Karpas-422 (cell line): ENCODE results near the gene MARCHF3. TPM values are rescaled to one million over a fixed set of nuclear protein-coding genes. Genes with fewer than 3 reads are reported as not detected.
"Not testable (repeated sequence)": the region's sequence is repeated elsewhere in the genome, so short reads cannot be mapped to it uniquely, and the experiment has no call there.

Experiments used
- DNase-seq: peaks from one replicate; pipeline ENCODE4 v3.0.0-alpha.2; 2015
- H2AFZ ChIP-seq: fragments of 200-600 bp; sonication (generic); 2 replicates; pipeline ENCODE4 v1.6.1; 2014; ENCODE audit warnings: antibody characterized with exemption, low read length, mixed read lengths
- H3K27ac ChIP-seq: fragments of 200-600 bp; sonication (generic); 2 replicates; pipeline ENCODE4 v1.5.1; 2014; ENCODE audit warnings: mild to moderate bottlenecking, low read length, moderate library complexity
- H3K27me3 ChIP-seq: fragments of 200-600 bp; sonication (generic); 2 replicates; pipeline ENCODE4 v1.6.1; 2014; ENCODE audit warnings: low read length, mixed read lengths
- H3K36me3 ChIP-seq: fragments of 200-600 bp; sonication (generic); 2 replicates; pipeline ENCODE4 v1.6.1; 2014; ENCODE audit warnings: low read length, mixed read lengths; ENCODE audit not compliant: insufficient read depth
- H3K4me1 ChIP-seq: fragments of 200-600 bp; sonication (generic); 2 replicates; pipeline ENCODE4 v1.6.1; 2014; ENCODE audit warnings: mild to moderate bottlenecking, low read length, mixed read lengths
- H3K4me2 ChIP-seq: fragments of 200-600 bp; sonication (generic); 2 replicates; pipeline ENCODE4 v1.6.1; 2014; ENCODE audit warnings: low read length, low read depth, mild to moderate bottlenecking; ENCODE audit not compliant: poor library complexity, severe bottlenecking
- H3K4me3 ChIP-seq: fragments of 200-600 bp; sonication (generic); 2 replicates; pipeline ENCODE4 v1.5.1; 2014; ENCODE audit warnings: mild to moderate bottlenecking, antibody characterized with exemption, low read length, mixed read lengths
- H3K79me2 ChIP-seq: fragments of 200-600 bp; sonication (generic); 2 replicates; pipeline ENCODE4 v1.6.1; 2014; ENCODE audit warnings: mild to moderate bottlenecking, low read length, mixed read lengths
- H3K9ac ChIP-seq: fragments of 200-600 bp; sonication (generic); 2 replicates; pipeline ENCODE4 v1.6.0; 2014; ENCODE audit warnings: low read length
- H3K9me2 ChIP-seq: fragments of 200-600 bp; sonication (generic), shearing (Covaris generic); replicated peaks from 2 replicates; pipeline ENCODE4 v1.6.0; 2014; ENCODE audit warnings: mild to moderate bottlenecking, low read length, moderate library complexity; ENCODE audit not compliant: insufficient read depth
- H3K9me3 ChIP-seq: fragments of 300-700, 200-600 bp; sonication (generic); 2 replicates; pipeline ENCODE4 v1.6.1; 2014; ENCODE audit warnings: low read length, mixed read lengths
- H4K20me1 ChIP-seq: fragments of 200-600 bp; sonication (generic); 2 replicates; pipeline ENCODE4 v1.6.1; 2014; ENCODE audit warnings: mild to moderate bottlenecking, antibody characterized with exemption, low read length, low read depth; ENCODE audit not compliant: insufficient read depth
- total RNA-seq: library from RNA; depleted of rRNA; stranded (reverse); fragments of >200 nt; shearing (Covaris generic); gene quantifications from 2 replicates; pipeline ENCODE4 v1.2.3, GENCODE V29; 2014; ENCODE audit warnings: low replicate concordance

Gene MARCHF3
- total RNA-seq, 1 experiment from 2014 or later, result 0.56 TPM

DNA sequence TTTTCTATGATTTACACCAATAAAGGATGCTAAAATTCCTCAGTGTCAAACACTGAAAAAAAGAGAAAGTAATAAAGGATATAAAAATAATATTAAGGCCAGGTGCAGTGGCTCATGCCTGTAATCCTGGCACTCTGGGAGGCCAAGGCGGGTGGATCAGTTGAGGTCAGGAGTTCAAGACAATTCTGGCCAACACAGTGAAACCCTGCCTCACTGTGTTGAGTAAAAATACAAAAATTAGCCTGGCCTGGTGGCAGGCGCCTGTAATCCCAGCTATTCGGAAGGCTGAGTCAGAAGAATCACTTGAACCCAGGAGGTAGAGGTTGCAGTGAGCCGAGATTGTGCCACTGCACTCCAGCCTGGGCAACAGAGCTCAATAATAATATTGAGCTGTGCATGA is 87.5 kb downstream of the MARCHF3 start:
- not testable (repeated sequence) for H4K20me1 ChIP-seq, H3K9ac ChIP-seq, H3K4me3 ChIP-seq, H3K9me3 ChIP-seq, H3K4me2 ChIP-seq, H3K27me3 ChIP-seq, H2AFZ ChIP-seq, H3K9me2 ChIP-seq, H3K79me2 ChIP-seq, H3K36me3 ChIP-seq, H3K27ac ChIP-seq, H3K4me1 ChIP-seq, DNase-seq

DNA sequence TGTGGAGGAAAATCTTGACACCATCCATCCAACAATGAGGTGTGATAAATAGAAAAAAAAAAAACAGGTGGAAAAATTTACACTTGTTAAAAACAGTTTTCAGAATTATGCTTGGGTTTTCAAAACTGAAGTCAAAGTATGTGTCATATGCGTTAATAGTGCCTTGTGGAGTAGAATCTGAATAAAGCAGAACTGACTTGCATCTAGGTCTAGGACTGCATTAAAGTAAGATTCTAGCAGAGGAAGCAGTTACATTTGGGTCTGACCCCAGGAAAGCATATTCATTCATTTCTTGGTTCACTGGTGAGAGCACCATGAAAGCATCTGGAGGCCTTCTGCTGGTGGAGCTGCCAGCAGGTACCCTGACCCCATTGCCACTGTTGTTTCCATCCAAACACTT is 89.0 kb downstream of the MARCHF3 start:
- Histone ChIP-seq H3K36me3 (no peaks in the 10 kb centered on the region), H2AFZ (no peak overlapping the region), H3K4me3 (no peak overlapping the region), H3K9me2 (no peaks in the 10 kb centered on the region), H3K9ac (no peak overlapping the region), H3K4me1 (no peaks in the 10 kb centered on the region), H4K20me1 (no peaks in the 10 kb centered on the region), H3K79me2 (no peaks in the 10 kb centered on the region), H3K9me3 (no peaks in the 10 kb centered on the region), H3K27ac (no peak overlapping the region), H3K4me2 (no peak overlapping the region), H3K27me3 (no peaks in the 10 kb centered on the region)
- DNase-seq, result no peak

DNA sequence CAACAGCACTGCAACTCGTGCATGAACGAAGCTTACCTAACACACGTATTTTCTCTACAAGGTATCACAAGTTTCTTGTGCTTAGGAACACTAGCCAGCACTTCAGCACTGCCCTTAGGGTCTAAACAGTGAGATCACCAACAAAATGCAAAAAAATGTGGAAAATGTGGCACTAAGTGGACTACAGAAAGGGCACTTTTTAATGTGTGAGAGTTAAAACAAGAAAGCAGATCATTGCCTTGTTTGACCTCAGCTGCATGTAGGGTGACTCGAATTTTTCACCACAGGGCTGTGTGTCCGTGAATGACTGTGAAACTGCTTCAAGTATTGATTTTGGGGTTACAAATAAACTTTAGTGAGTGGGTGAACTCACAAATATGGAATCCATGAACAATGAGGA is 90.5 kb downstream of the MARCHF3 start:
- Histone ChIP-seq H3K79me2 (no peaks in the 10 kb centered on the region), H4K20me1 (no peaks in the 10 kb centered on the region), H3K4me1 (no peaks in the 10 kb centered on the region), H3K9me2 (no peaks in the 10 kb centered on the region), H3K27me3 (no peaks in the 10 kb centered on the region), H3K4me2 (no peak overlapping the region), H3K9ac (no peak overlapping the region), H3K36me3 (no peaks in the 10 kb centered on the region), H3K27ac (no peak overlapping the region), H3K4me3 (no peak overlapping the region), H3K9me3 (no peaks in the 10 kb centered on the region), H2AFZ (no peak overlapping the region)
- DNase-seq, result peak; percentile 11

DNA sequence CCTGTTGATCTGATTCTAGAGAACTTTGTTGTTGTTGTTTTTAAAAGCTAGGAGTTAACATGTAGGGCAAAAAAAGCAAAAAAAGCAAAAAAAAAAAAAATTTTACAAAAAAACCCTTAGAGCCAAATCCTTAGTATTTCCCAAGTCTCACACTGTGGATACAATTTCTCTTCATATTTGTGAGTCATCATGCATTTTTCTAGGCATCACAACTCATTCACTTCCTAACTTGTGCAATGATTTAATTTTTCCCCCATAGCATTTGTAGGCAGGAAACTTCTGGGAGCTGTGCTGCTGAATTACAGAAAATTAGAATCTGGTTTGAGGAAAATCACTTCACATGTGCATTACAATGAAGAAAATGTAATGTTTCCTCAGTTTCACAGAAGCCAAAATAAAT is 91.9 kb downstream of the MARCHF3 start:
- no peak overlapping the region for H3K9ac ChIP-seq
- H3K4me3 ChIP-seq, result no peak overlapping the region
- no peaks in the 10 kb centered on the region for H3K27me3 ChIP-seq
- H3K4me2 ChIP-seq, result no peak overlapping the region
- no peaks in the 10 kb centered on the region for H4K20me1 ChIP-seq
- no peak overlapping the region for H2AFZ ChIP-seq
- H3K36me3 ChIP-seq, result no peaks in the 10 kb centered on the region
- H3K9me2 ChIP-seq, result no peaks in the 10 kb centered on the region
- H3K4me1 ChIP-seq, result no peaks in the 10 kb centered on the region
- no peaks in the 10 kb centered on the region for H3K79me2 ChIP-seq
- DNase-seq, result no peak
- no peaks in the 10 kb centered on the region for H3K9me3 ChIP-seq
- no peak overlapping the region for H3K27ac ChIP-seq

DNA sequence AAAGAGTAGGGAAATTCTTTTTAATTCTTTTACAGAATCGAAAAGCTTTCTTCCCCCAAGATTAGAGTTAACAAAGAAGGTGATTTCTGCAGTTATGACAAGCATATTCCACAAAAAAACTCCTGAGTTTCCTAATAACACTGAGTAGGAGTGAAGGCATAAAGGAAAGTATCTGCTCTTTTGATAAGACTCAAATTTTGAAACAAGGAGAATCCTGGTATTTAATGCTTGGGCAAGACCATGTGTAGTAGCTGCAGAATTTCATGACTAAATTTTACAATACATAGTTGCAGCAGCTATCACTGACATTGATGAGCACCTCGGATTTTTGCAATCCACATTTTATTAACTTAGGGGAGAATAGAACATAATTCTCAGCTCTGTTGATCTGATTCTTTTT is 92.6 kb downstream of the MARCHF3 start:
- no peaks in the 10 kb centered on the region for H3K9me2 ChIP-seq
- H4K20me1 ChIP-seq, result no peaks in the 10 kb centered on the region
- no peak overlapping the region for H3K27ac ChIP-seq
- DNase-seq, result no peak
- no peak overlapping the region for H3K9ac ChIP-seq
- no peaks in the 10 kb centered on the region for H3K9me3 ChIP-seq
- H3K4me3 ChIP-seq, result no peak overlapping the region
- H3K36me3 ChIP-seq, result no peaks in the 10 kb centered on the region
- no peaks in the 10 kb centered on the region for H3K27me3 ChIP-seq
- H3K4me2 ChIP-seq, result no peak overlapping the region
- H2AFZ ChIP-seq, result no peak overlapping the region
- H3K4me1 ChIP-seq, result no peaks in the 10 kb centered on the region
- H3K79me2 ChIP-seq, result no peaks in the 10 kb centered on the region

DNA sequence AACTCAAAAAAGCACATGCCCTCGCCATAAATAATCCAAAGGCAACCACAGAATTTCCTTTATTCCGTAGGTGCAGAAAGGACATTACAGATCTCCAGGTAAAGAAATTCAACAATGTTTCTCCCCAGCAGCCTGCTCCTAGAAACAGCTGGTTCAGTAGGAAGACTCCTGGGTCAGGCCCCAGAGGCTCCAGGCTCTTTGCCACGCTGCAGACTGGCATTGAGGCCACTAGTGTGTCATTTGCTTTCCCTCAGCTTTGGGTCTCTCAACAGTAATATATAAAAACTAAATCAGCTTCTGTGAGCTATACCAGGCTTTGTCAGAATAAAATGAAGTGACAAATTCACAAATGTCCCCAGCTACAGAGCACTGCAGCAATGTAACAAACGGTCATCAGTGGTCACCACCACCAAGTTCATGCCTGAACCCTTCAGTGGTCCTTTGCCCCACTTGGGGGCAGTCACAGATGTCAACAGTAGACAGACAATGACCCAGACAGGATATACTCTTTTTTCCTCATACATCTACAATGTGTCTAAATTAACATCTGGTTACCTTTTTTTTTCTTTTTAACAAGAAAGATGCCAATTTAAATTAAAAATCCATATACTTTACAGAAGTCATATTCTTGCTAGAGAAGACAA is 93.5 kb downstream of the MARCHF3 start:
- Histone ChIP-seq H3K9ac (no peak overlapping the region), H3K36me3 (no peaks in the 10 kb centered on the region), H2AFZ (no peak overlapping the region), H3K4me1 (no peaks in the 10 kb centered on the region), H3K9me2 (no peaks in the 10 kb centered on the region), H3K79me2 (no peaks in the 10 kb centered on the region), H3K4me2 (no peak overlapping the region), H3K27me3 (no peaks in the 10 kb centered on the region), H3K9me3 (no peaks in the 10 kb centered on the region), H4K20me1 (no peaks in the 10 kb centered on the region), H3K27ac (no peak overlapping the region), H3K4me3 (no peak overlapping the region)
- DNase-seq, result no peak

DNA sequence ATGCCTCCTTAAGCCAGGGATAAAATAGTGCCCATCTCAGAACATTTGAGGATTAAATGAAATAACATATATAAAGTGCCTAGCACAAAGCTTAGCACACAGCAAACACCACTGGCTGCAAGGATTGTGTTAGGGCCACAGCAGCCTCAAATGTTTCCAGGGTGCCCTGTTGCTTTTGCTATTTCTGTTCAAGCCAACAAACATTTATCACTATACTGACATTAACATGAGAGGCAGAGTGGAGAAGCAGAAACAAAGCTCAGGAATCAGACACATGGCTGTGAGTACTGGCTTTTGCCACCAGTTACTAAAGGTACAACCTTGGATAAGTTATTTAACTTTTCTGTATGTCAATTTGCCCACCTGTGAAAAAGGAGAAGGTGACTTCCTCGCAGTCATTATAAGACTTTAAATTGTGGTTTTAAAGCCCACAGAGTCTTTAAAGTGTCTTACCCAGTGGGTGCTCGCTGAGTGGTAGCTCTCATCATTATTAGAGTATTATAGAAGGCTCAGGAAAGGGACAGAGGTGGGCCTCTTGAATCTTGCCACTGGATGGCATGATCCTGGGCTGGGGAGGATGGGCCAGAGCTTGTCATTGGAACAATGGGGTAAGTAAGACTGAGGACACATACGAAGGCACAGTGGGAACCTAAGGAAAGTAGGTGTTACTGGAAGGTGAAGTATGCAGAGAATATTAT is 98.2 kb downstream of the MARCHF3 start:
- Histone ChIP-seq H3K9me3 (no peaks in the 10 kb centered on the region), H3K9ac (no peak overlapping the region), H3K27ac (no peak overlapping the region), H4K20me1 (no peaks in the 10 kb centered on the region), H3K9me2 (no peaks in the 10 kb centered on the region), H3K4me3 (no peak overlapping the region), H2AFZ (no peak overlapping the region), H3K36me3 (no peaks in the 10 kb centered on the region), H3K79me2 (no peaks in the 10 kb centered on the region), H3K4me1 (no peaks in the 10 kb centered on the region), H3K27me3 (no peaks in the 10 kb centered on the region), H3K4me2 (no peak overlapping the region)
- DNase-seq, result no peak

DNA sequence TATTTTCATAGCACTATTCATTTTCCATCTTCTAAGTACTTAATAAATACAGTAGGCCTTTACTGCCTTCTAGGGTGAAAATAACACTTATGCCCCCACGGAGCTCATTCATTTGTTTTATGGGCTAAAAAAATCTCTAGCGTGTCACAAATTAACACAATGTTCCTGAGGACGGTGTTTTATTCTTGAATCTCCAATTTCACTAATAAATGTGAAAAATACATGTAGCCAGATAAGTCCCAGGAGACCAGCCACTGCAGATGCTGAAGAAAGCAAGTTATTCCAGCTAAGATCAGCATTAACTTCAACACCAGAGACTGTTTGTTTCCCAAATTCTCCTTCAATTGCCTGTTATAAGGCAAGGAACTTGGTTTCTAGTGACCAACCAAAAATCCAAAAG is 102.3 kb downstream of the MARCHF3 start:
- no peak overlapping the region for H3K4me3 ChIP-seq
- H3K27me3 ChIP-seq, result no peaks in the 10 kb centered on the region
- H2AFZ ChIP-seq, result no peak overlapping the region
- DNase-seq, result no peak
- no peaks in the 10 kb centered on the region for H3K9me3 ChIP-seq
- no peaks in the 10 kb centered on the region for H3K79me2 ChIP-seq
- H4K20me1 ChIP-seq, result no peaks in the 10 kb centered on the region
- H3K27ac ChIP-seq, result no peak overlapping the region
- no peak overlapping the region for H3K9ac ChIP-seq
- no peaks in the 10 kb centered on the region for H3K4me1 ChIP-seq
- no peaks in the 10 kb centered on the region for H3K9me2 ChIP-seq
- no peak overlapping the region for H3K4me2 ChIP-seq
- H3K36me3 ChIP-seq, result no peaks in the 10 kb centered on the region
